HCT116 (cell line): ENCODE data around the gene CMIP. TPM values are rescaled to one million over a fixed set of nuclear protein-coding genes. Genes with fewer than 3 reads are reported as not detected.

Experiments
- ATAC-seq: fragments of 200-7000 bp; cut with Tn5 transposase; 2 replicates; pipeline ENCODE4 v1.9.1; 2020; ENCODE audit warnings: mild to moderate bottlenecking, moderate library complexity
- BruUV-seq: library from RNA; stranded (reverse); fragments of 400-500 nt; replicated peaks from 2 replicates; lab custom pipeline; 2021; lab: Mats Ljungman, UMichigan
- CTCF ChIA-PET: fragments of 300-600 bp; sonication (Branson Sonifier 250); formaldehyde crosslinking; loops from one replicate; lab custom pipeline; 2021; ENCODE audit warnings: antibody characterized with exemption; lab: Charles Lee
- POLR2A ChIA-PET: fragments of 300-600, 350-600 bp; sonication (Branson Sonifier 250); formaldehyde crosslinking; loops from one replicate; lab custom pipeline; 2021; ENCODE audit warnings: antibody characterized with exemption; lab: Charles Lee
- RAD21 ChIA-PET, 2 experiments: fragments of 300-600 bp; sonication (Branson Sonifier 250); formaldehyde crosslinking; loops; one replicate each; lab custom pipeline; 2023; ENCODE audit warnings: low total read pairs in 2 of 2; ENCODE audit not compliant: uncharacterized antibody in 2 of 2, unreplicated experiment in 2 of 2, low non-redundant PET in 1 of 2; lab: Charles Lee
- DNase-seq: peaks from one replicate; pipeline ENCODE4 v3.0.0-alpha.2; 2010; ENCODE audit warnings: low read depth, low spot score
- H2AFZ ChIP-seq: fragments of 200-600 bp; shearing (Covaris generic), sonication (generic); 2 replicates; pipeline ENCODE4 v1.6.1; 2017; ENCODE audit warnings: low read depth, mixed run types, mixed read lengths, antibody characterized with exemption, low read length; ENCODE audit not compliant: poor library complexity, severe bottlenecking
- H3K27ac ChIP-seq: 2 replicates; pipeline ENCODE4 v1.5.1; 2012; ENCODE audit warnings: low read depth, low read length
- H3K27me3 ChIP-seq: fragments of 200-600 bp; sonication (generic); 2 replicates; pipeline ENCODE4 v1.6.1; 2016; ENCODE audit warnings: mixed run types, low read length, mixed read lengths; ENCODE audit not compliant: insufficient read depth
- H3K36me3 ChIP-seq, 2 experiments: fragments of 200-500 bp in 1 of 2; fragments of 200-600 bp in 1 of 2; sonication (Bioruptor generic) in 1 of 2; sonication (generic) in 1 of 2; 2 replicates each; pipeline versions ENCODE4 v1.5.1 to v1.6.1; 2014 to 2016; ENCODE audit warnings: low read length in 2 of 2, inconsistent platforms in 1 of 2, mixed read lengths in 1 of 2, mixed run types in 1 of 2; ENCODE audit not compliant: insufficient read depth in 2 of 2, control insufficient read depth in 1 of 2
- H3K4me1 ChIP-seq, 2 experiments: fragments of 200-600 bp in 1 of 2; sonication (generic) in 1 of 2; 2 replicates each; pipeline versions ENCODE4 v1.5.1 to v1.6.1; 2012 to 2017; ENCODE audit warnings: low read length in 2 of 2, inconsistent platforms in 1 of 2, mild to moderate bottlenecking in 1 of 2, mixed read lengths in 1 of 2, mixed run types in 1 of 2, moderate library complexity in 1 of 2; ENCODE audit not compliant: insufficient read depth in 2 of 2, control insufficient read depth in 1 of 2
- H3K4me2 ChIP-seq: fragments of 200-600 bp; sonication (generic); 2 replicates; pipeline ENCODE4 v1.6.1; 2017; ENCODE audit warnings: mixed run types, low read length, mixed read lengths
- H3K4me3 ChIP-seq, 2 experiments: fragments of 200-600 bp in 1 of 2; sonication (generic) in 1 of 2; replicated peaks in 1 of 2; 2 replicates each; pipeline ENCODE4 v1.5.1; 2011 to 2016; ENCODE audit warnings: low read length in 2 of 2, control low read depth in 1 of 2, low read depth in 1 of 2, mild to moderate bottlenecking in 1 of 2, mixed read lengths in 1 of 2, mixed run types in 1 of 2
- H3K79me2 ChIP-seq: fragments of 200-600 bp; sonication (generic); 2 replicates; pipeline ENCODE4 v1.6.1; 2017; ENCODE audit warnings: mild to moderate bottlenecking, mixed run types, low read length, moderate library complexity, mixed read lengths; ENCODE audit not compliant: insufficient read depth
- H3K9ac ChIP-seq: fragments of 200-600 bp; sonication (generic); 2 replicates; pipeline ENCODE4 v1.6.1; 2016; ENCODE audit warnings: low read length, mixed read lengths
- H3K9me2 ChIP-seq: fragments of 200-600 bp; sonication (generic), shearing (Covaris generic); 2 replicates; pipeline ENCODE4 v1.6.1; 2017; ENCODE audit warnings: mixed run types, mild to moderate bottlenecking, moderate library complexity; ENCODE audit not compliant: insufficient read depth
- H3K9me3 ChIP-seq, 2 experiments: fragments of 200-500 bp in 1 of 2; fragments of 200-600 bp in 1 of 2; sonication (Bioruptor generic) in 1 of 2; sonication (generic) in 1 of 2; 2 replicates each; pipeline ENCODE4 v1.6.1; 2014 to 2017; ENCODE audit warnings: low read length in 2 of 2, mixed read lengths in 2 of 2, inconsistent platforms in 1 of 2, low read depth in 1 of 2, mild to moderate bottlenecking in 1 of 2, mixed run types in 1 of 2, moderate library complexity in 1 of 2; ENCODE audit not compliant: control insufficient read depth in 1 of 2, insufficient read depth in 1 of 2
- H4K20me1 ChIP-seq: fragments of 200-600 bp; sonication (generic), shearing (Covaris generic); 2 replicates; pipeline ENCODE4 v1.6.1; 2017; ENCODE audit warnings: mixed run types, mild to moderate bottlenecking, moderate library complexity; ENCODE audit not compliant: insufficient read depth
- EGR1 ChIP-seq: IDR thresholded peaks from 2 replicates; pipeline ENCODE4 v1.6.1; 2012; ENCODE audit warnings: low read depth
- ELF1 ChIP-seq: IDR thresholded peaks from 2 replicates; pipeline ENCODE4 v1.6.1; 2012; ENCODE audit warnings: low read depth, borderline replicate concordance
- EZH2phosphoT487 ChIP-seq: fragments of 200-600 bp; IDR thresholded peaks from 2 replicates; pipeline ENCODE4 v1.6.1; 2018; ENCODE audit warnings: antibody characterized with exemption, borderline replicate concordance
- FOSL1 ChIP-seq: IDR thresholded peaks from 2 replicates; pipeline ENCODE4 v1.6.1; 2012; ENCODE audit warnings: low read depth
- JUND ChIP-seq: IDR thresholded peaks from 2 replicates; pipeline ENCODE4 v1.6.1; 2012
- POLR2AphosphoS5 ChIP-seq: IDR thresholded peaks from 2 replicates; pipeline ENCODE4 v1.6.1; 2011; ENCODE audit warnings: mild to moderate bottlenecking, low read depth, low read length, moderate library complexity
- RAD21 ChIP-seq: IDR thresholded peaks from 2 replicates; pipeline ENCODE4 v1.6.1; 2012; ENCODE audit warnings: low read depth, mild to moderate bottlenecking
- SIN3A ChIP-seq: IDR thresholded peaks from 2 replicates; pipeline ENCODE4 v1.6.1; 2012; ENCODE audit warnings: low read depth
- SRF ChIP-seq: IDR thresholded peaks from 2 replicates; pipeline ENCODE4 v1.6.1; 2012; ENCODE audit warnings: low read depth
- TCF7L2 ChIP-seq: IDR thresholded peaks from 2 replicates; pipeline ENCODE4 v1.7.0; 2011; ENCODE audit warnings: borderline replicate concordance, inconsistent platforms; ENCODE audit not compliant: insufficient read depth, insufficient read length; ENCODE audit errors: extremely low read depth
- YY1 ChIP-seq: IDR thresholded peaks from 2 replicates; pipeline ENCODE4 v1.6.1; 2011; ENCODE audit warnings: low read length, low read depth, moderate library complexity, mild to moderate bottlenecking; ENCODE audit not compliant: insufficient replicate concordance; ENCODE audit errors: extremely low read depth
- ZBTB33 ChIP-seq: IDR thresholded peaks from 2 replicates; pipeline ENCODE4 v1.6.1; 2011; ENCODE audit warnings: mild to moderate bottlenecking, low read length, moderate library complexity; ENCODE audit not compliant: insufficient replicate concordance; ENCODE audit errors: extremely low read depth
- ZNF274 ChIP-seq: fragments of 200-500 bp; sonication (Bioruptor generic); IDR thresholded peaks from 2 replicates; pipeline ENCODE4 v1.6.1; 2014; ENCODE audit warnings: mild to moderate bottlenecking, low read depth, low read length, inconsistent platforms
- intact Hi-C: fragments of 100-400 bp; cut with micrococcal nuclease; formaldehyde crosslinking; loops from 2 replicates; pipeline ENCODE4 v1.10.0; 2022
- total RNA-seq: library from RNA; stranded (reverse); gene quantifications from one replicate; pipeline ENCODE4 v1.2.1, GENCODE V29; 2021; ENCODE audit not compliant: unreplicated experiment
- TF ChIP-seq, protein P1 (sequence below), 3 experiments: fragments of 200-600 bp in 1 of 3; sonication (generic) in 1 of 3; IDR thresholded peaks in 2 of 3; conservative IDR thresholded peaks in 1 of 3; 2 replicates each; pipeline ENCODE4 v1.5.1; 2012 to 2017; ENCODE audit warnings: low read depth in 2 of 3, low read length in 2 of 3, antibody characterized with exemption in 1 of 3, borderline replicate concordance in 1 of 3, control low read depth in 1 of 3, mild to moderate bottlenecking in 1 of 3, mixed read lengths in 1 of 3, mixed run types in 1 of 3, moderate library complexity in 1 of 3; ENCODE audit not compliant: insufficient read depth in 1 of 3
- TF ChIP-seq, protein P2 (sequence below): IDR thresholded peaks from 2 replicates; pipeline ENCODE4 v1.6.1; 2012

The CMIP gene
- total RNA-seq, 1 experiment from 2014 or later, result 64.6 TPM

GRCh38 chr16:81601601-81602255 lies 157.1 kb downstream of the CMIP start:
- DNase-seq (no peak), ATAC-seq (no peak)
- intact Hi-C loops, result no loop called here
- no peak overlapping the region for H3K27ac ChIP-seq
- no peaks in the 10 kb centered on the region for H3K9me3 ChIP-seq
- BruUV-seq, result no TSS peak
- H4K20me1 ChIP-seq, result no peaks in the 10 kb centered on the region
- ChIA-PET POLR2A (no interaction called here), RAD21 (no interaction called here), CTCF (interaction anchor here (1.3 to 1.5 kb wide), 2 partner anchors 14 to 96 kb away, joined by 3 to 4 read pairs; no protein-coding TSS in a partner anchor)
- H3K4me3 ChIP-seq, result no peak overlapping the region
- H3K4me1 ChIP-seq, result peaks cover 43 to 70% of the 10 kb centered on the region in 2 experiments
- H2AFZ ChIP-seq, result no peak overlapping the region
- H3K9ac ChIP-seq, result peak overlapping the region; percentile 32
- H3K79me2 ChIP-seq, result peaks cover 87% of the 10 kb centered on the region
- H3K4me2 ChIP-seq, result peak overlapping the region; percentile 34; the same call in 1 of the 2 replicates
- TF ChIP-seq EGR1 (no peak), FOSL1 (no peak), SIN3A (no peak), EZH2phosphoT487 (no peak), ZNF274 (no peak)
- no peaks in the 10 kb centered on the region; a peak in 1 of 4 replicates for H3K36me3 ChIP-seq
- H3K9me2 ChIP-seq, result no peaks in the 10 kb centered on the region
- H3K27me3 ChIP-seq, result no peaks in the 10 kb centered on the region

- ChIA-PET POLR2A (no interaction called here), RAD21 (no interaction called here), CTCF (interaction anchor here (1.3 to 1.5 kb wide), 2 partner anchors 15 to 95 kb away, joined by 3 to 4 read pairs; no protein-coding TSS in a partner anchor)
- no peak overlapping the region for H3K9ac ChIP-seq
- no peaks in the 10 kb centered on the region for H3K9me2 ChIP-seq
- no peaks in the 10 kb centered on the region for H4K20me1 ChIP-seq
- no peak overlapping the region for H2AFZ ChIP-seq
- no TSS peak for BruUV-seq
- peaks cover 43 to 64% of the 10 kb centered on the region in 2 experiments for H3K4me1 ChIP-seq
- no peak overlapping the region for H3K27ac ChIP-seq
- H3K27me3 ChIP-seq, result no peaks in the 10 kb centered on the region
- no peak overlapping the region for H3K4me2 ChIP-seq
- H3K79me2 ChIP-seq, result peaks cover 86% of the 10 kb centered on the region
- no peaks in the 10 kb centered on the region for H3K9me3 ChIP-seq
- intact Hi-C loops, result no loop called here
- H3K4me3 ChIP-seq, result no peak overlapping the region
- peaks cover 0 to 2% of the 10 kb centered on the region in 2 experiments; a peak in 1 of 4 replicates for H3K36me3 ChIP-seq
- no peak for DNase-seq
- ATAC-seq, result no peak
- TF ChIP-seq, protein P1, sequence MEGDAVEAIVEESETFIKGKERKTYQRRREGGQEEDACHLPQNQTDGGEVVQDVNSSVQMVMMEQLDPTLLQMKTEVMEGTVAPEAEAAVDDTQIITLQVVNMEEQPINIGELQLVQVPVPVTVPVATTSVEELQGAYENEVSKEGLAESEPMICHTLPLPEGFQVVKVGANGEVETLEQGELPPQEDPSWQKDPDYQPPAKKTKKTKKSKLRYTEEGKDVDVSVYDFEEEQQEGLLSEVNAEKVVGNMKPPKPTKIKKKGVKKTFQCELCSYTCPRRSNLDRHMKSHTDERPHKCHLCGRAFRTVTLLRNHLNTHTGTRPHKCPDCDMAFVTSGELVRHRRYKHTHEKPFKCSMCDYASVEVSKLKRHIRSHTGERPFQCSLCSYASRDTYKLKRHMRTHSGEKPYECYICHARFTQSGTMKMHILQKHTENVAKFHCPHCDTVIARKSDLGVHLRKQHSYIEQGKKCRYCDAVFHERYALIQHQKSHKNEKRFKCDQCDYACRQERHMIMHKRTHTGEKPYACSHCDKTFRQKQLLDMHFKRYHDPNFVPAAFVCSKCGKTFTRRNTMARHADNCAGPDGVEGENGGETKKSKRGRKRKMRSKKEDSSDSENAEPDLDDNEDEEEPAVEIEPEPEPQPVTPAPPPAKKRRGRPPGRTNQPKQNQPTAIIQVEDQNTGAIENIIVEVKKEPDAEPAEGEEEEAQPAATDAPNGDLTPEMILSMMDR (IDR thresholded peaks at IDR 0.05 in 2 of 3, conservative IDR thresholded peaks at IDR 0.05 in 1 of 3; ENCODE audit: borderline replicate concordance in 1 of 3, insufficient read depth in 1 of 3, low read depth in 2 of 3, low read length in 2 of 3), result no peak
- TF ChIP-seq JUND (no peak), POLR2AphosphoS5 (no peak), ZBTB33 (no peak), FOSL1 (no peak), RAD21 (no peak), ZNF274 (no peak), TCF7L2 (no peak), EZH2phosphoT487 (no peak), YY1 (no peak), ELF1 (no peak), SRF (no peak)
- TF ChIP-seq, protein P2, sequence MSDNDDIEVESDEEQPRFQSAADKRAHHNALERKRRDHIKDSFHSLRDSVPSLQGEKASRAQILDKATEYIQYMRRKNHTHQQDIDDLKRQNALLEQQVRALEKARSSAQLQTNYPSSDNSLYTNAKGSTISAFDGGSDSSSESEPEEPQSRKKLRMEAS, result no peak
Observed at GRCh38 chr16:81602256-81602776, 157.7 kb downstream of the CMIP start.
